NCI-H1417 (cell line): ENCODE results near the gene LINGO3.

Experiments used
- DNase-seq, 3 experiments: peaks; one replicate each; lab custom pipeline; 2025; lab: John Stamatoyannopoulos, UW

LINGO3 gene

DNA sequence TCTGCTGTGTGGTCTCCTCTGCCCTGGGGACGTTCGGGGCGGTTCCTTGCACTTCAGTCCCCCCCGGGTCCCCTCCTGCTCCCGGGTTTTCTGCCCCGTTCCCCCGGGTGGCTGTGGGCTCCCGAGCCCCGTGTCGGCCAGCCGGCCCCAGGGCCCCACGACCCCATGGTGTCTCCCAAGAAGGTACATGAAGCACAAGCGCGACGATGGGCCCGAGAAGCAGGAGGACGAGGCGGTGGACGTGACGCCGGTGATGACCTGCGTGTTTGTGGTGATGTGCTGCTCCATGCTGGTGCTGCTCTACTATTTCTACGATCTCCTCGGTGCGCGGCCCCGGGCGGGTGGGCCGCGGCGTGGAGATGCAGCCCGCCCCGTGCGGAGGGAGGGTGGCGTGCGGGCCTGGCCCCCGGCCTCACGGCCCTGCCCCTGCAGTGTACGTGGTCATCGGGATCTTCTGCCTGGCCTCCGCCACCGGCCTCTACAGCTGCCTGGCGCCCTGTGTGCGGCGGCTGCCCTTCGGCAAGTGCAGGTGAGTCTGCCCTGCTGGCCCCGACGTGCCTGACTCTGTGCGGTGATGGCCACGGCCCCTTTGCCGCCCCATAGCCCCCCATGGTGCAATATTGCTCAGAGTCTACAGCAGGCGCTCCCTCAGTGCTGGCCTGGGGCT, 31.8 kb upstream of the LINGO3 start:
- DNase-seq: no peak

DNA sequence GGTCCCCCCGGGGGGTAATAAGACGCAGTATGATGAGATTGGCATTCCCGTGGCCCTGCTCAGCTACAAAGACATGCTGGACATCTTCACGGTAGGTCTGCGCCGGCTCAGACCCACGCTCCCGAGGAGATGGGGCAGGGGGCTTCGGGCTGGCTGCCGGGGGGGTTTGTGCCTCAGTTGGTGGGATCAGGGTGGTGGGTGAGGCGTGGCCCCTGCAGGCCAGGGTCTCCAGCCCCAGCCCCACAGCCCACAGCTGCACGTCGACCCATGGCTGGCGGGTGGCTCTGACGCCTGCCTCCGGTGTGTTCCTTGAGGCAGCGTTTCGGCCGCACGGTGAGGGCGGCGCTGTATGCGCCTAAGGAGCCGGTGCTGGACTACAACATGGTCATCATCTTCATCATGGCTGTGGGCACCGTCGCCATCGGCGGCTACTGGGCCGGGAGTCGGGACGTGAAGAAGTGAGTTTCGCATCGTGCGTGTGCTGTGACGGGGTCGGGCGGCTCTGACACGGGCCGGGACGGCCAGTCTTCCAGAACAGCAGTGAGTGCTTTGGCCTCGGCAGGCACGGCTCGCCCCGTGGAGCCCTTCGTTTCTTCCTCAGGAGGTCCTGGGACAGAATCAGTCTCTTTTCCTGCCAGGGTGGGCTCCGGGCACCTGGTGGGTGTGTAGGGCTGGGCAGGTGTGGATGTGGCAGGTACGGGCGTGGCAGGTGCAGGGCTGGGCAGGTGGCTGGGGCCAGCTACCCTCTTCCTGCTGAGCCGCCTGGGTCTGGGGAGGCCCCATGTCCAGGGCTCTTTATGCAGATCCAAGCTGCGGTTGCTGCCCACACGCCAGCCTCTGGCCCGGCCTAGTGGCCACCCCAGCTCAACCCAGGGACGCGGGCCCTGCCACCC, 31.0 kb upstream of the LINGO3 start:
- no peak for DNase-seq

DNA sequence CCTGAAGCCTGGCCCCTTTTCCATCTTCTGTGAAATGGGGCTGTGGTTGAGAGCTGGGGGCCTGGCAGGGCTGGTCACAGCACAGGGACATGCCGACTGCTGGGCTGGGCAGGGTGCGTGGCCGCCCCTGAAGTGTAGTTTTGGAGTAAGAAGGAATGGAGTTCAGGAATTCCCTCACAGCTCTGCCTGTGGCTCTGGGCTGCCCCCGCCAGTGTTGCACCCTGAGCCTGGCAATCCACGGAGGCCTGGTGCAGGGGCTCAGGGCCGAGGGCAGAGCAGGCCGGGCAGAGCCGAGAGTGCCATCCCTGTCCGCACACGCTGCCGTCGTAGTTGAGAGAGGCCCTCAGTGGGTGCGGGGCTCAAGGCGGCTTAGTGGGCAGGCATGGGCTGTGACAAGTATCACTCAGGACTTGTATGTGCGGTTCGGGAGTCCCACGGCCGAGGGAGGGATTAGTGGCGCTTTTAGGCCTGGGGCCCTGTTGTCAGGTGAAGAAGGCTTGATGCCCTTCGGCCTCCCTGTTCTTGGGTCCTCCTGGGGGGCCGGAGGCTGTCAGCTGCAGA, 30.2 kb upstream of the LINGO3 start:
- DNase-seq: no peak

DNA sequence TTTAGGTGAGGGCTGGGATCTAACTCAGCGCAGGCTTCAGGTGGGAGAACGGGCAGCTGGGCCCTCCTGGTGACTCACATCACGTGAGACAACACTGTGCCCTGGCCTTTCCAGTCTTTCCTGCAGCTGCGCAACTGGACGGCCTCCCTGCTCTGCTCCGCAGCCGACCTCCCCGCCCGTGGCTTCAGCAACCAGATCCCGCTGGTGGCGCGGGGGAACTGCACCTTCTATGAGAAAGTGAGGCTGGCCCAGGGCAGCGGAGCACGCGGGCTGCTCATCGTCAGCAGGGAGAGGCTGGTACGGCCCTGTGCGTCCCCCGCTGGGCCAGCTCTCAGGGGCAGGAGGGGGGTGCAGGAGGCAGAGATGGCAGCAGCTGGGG, 29.4 kb upstream of the LINGO3 start:
- peak in 2 of 3 experiments; percentile 26 to 54 for DNase-seq

DNA sequence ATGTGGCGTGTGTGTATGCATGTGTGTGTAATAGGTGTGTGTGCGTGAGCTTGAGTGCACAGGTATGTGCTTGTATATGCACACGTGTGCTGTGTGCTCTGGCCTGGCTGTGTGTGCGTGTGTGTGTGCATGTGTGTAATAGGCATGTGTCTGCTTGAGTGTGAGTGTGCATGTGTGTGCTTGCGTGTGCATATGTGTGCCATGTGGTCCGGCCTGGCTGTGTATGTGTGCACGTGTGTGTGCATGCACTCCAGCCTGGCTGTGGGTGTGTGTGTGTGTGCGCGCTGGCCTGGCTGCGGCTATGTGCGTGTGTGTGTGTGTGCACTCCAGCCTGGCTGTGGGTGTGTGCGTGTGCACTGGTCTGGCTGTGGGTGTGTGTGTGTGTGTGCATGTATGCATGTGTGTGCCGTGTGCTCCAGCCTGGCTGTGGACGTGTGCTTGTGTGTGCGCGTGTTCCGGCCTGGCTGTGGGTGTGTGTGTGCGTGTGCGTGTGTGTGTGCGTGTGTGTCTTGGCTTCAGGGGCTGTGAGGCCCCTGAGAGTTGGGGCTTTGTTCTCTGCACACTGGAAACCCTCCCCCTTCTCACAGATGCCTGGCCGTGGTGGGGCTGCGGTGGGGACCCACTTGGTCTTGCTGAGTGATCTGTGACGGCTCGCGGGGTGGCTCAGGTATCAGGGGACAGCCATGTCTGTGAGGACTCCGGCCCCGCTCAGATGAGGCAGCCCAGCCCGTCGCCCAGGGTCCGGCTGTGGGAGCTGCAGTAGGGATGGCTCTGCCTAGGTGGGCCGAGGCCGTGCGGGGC, 28.8 kb upstream of the LINGO3 start:
- DNase-seq: no peak

GRCh38 chr19:2335848-2336247, 27.9 kb upstream of the LINGO3 start:
- no peak for DNase-seq

- DNase-seq: no peak
Measured at GRCh38 chr19:2334986-2335846, 27.3 kb upstream of the LINGO3 start.

GRCh38 chr19:2334426-2334825, 26.5 kb upstream of the LINGO3 start:
- no peak for DNase-seq

- no peak for DNase-seq
Measured at GRCh38 chr19:2333807-2334211, 25.9 kb upstream of the LINGO3 start.

- peak; percentile 67 to 87 (median 81) for DNase-seq
Measured at GRCh38 chr19:2333027-2333806, 25.3 kb upstream of the LINGO3 start.

GRCh38 chr19:2332341-2333026, 24.5 kb upstream of the LINGO3 start:
- peak; percentile 62 to 89 (median 69) for DNase-seq

- peak in 1 of 3 experiments; percentile 56 for DNase-seq
Measured at GRCh38 chr19:2331601-2332246, 23.8 kb upstream of the LINGO3 start.

- peak in 1 of 3 experiments; percentile 85 for DNase-seq
Measured at GRCh38 chr19:2330632-2331284, 22.8 kb upstream of the LINGO3 start.

DNA sequence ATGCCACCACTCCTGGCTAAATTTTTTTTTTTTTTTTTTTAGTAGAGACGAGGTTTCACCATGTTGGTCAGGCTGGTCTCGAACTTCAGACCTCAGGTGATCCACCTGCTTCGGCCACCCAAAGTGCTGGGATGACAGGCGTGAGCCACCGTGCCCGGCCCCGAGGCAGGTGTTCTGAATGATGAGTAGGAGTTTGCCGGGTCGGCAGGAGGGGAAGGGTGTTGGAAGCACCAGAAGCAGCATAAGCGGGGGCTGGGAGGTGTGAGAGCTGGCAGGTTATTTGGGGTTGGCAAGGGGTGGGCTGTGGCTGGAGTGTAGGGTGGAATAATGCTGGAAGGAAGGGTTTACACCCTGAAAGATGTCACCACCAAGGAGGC, 22.3 kb upstream of the LINGO3 start:
- DNase-seq: no peak

DNA sequence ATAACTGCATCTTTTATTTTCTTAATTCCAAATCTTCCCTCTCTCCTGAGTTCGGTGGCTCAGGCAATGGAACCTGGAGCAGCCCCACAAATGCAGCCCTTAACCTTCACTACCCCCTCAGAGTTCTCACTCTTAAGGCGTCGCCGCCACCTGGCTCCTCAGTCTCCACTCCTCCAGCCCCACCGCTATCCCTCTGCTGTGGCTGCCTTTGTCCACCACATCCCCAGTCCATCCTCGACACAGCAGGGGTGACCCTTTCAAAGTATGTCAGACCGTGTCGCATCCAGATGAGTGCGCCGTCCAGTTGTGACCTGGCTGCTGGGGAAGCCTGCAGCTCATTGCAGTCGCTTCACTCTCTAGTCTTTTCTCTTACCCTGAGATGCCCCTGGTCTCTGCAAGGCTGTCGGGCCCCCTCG, 21.6 kb upstream of the LINGO3 start:
- peak in 2 of 3 experiments; percentile 32 to 47 for DNase-seq

- peak in 1 of 3 experiments; percentile 57 for DNase-seq
Measured at GRCh38 chr19:2329149-2329478, 21.2 kb upstream of the LINGO3 start.

- DNase-seq: peak; percentile 94 to 97 (median 96)
Measured at GRCh38 chr19:2328401-2329148, 20.6 kb upstream of the LINGO3 start, which contains the start of the genes LSM7 and SPPL2B. TSS of gene LSM7 (minus strand) at chr19:2328586. CDS start at chr19:2328566, 20 bp downstream. TSS of gene SPPL2B (plus strand) at chr19:2328684. CDS start at chr19:2328710, 26 bp downstream.
